Liver (tissue), 9 donors: ENCODE results near the gene CCDC60. TPM values are rescaled to one million over a fixed set of nuclear protein-coding genes. Genes with fewer than 3 reads are reported as not detected.

ENCODE experiments used
- DNase-seq: peaks from one replicate; pipeline ENCODE4 v3.0.0-alpha.2; 2017; ENCODE audit warnings: low spot score
- H3K27ac ChIP-seq, 2 donors: one replicate each; pipeline ENCODE4 v1.7.0; 2013; ENCODE audit warnings: inconsistent platforms in 2 of 2, low read length in 2 of 2, control low read depth in 1 of 2, low read depth in 1 of 2, mild to moderate bottlenecking in 1 of 2
- H3K27me3 ChIP-seq, 4 donors: one replicate each; pipeline versions ENCODE4 v1.6.1 to v1.7.0; 2013; ENCODE audit warnings: low read length in 3 of 4, inconsistent platforms in 1 of 4, mild to moderate bottlenecking in 1 of 4, moderate library complexity in 1 of 4; ENCODE audit not compliant: control insufficient read depth in 4 of 4, insufficient read depth in 4 of 4
- H3K36me3 ChIP-seq, 4 donors: one replicate each; pipeline versions ENCODE4 v1.6.1 to v1.7.0; 2013; ENCODE audit warnings: low read length in 3 of 4, mild to moderate bottlenecking in 3 of 4, low read depth in 1 of 4, moderate library complexity in 1 of 4; ENCODE audit not compliant: control insufficient read depth in 4 of 4, insufficient read depth in 3 of 4
- H3K4me1 ChIP-seq, 4 donors: one replicate each; pipeline versions ENCODE4 v1.6.1 to v1.7.0; 2013; ENCODE audit warnings: low read length in 3 of 4, mild to moderate bottlenecking in 3 of 4, moderate library complexity in 1 of 4; ENCODE audit not compliant: control insufficient read depth in 4 of 4, insufficient read depth in 4 of 4
- H3K4me3 ChIP-seq, 3 donors: one replicate each; pipeline versions ENCODE4 v1.6.1 to v1.7.0; 2013; ENCODE audit warnings: low read length in 3 of 3, control low read depth in 1 of 3, low read depth in 1 of 3, mild to moderate bottlenecking in 1 of 3
- H3K9ac ChIP-seq, 2 donors: one replicate each; pipeline ENCODE4 v1.7.0; 2013; ENCODE audit warnings: low read length in 2 of 2, mild to moderate bottlenecking in 2 of 2, moderate library complexity in 2 of 2, control low read depth in 1 of 2, low read depth in 1 of 2
- H3K9me3 ChIP-seq, 4 donors: one replicate each; pipeline versions ENCODE4 v1.6.1 to v1.7.0; 2013; ENCODE audit warnings: low read length in 3 of 4; ENCODE audit not compliant: control insufficient read depth in 4 of 4
- EGR1 ChIP-seq, 2 donors: IDR thresholded peaks; 2 replicates each; pipeline ENCODE4 v1.6.1; 2016 to 2018; ENCODE audit warnings: antibody characterized with exemption in 2 of 2, low read depth in 2 of 2
- FOXA1 ChIP-seq: IDR thresholded peaks from 2 replicates; pipeline ENCODE4 v1.6.1; 2016; ENCODE audit warnings: antibody characterized with exemption
- FOXA2 ChIP-seq: IDR thresholded peaks from 2 replicates; pipeline ENCODE4 v1.6.1; 2016; ENCODE audit warnings: antibody characterized with exemption
- JUND ChIP-seq, 2 donors: IDR thresholded peaks; 2 replicates each; pipeline ENCODE4 v1.6.1; 2016; ENCODE audit warnings: antibody characterized with exemption in 2 of 2
- RAD21 ChIP-seq, 2 donors: IDR thresholded peaks; 2 replicates each; pipeline ENCODE4 v1.6.1; 2016; ENCODE audit warnings: antibody characterized with exemption in 2 of 2, mild to moderate bottlenecking in 2 of 2
- TAF1 ChIP-seq: conservative IDR thresholded peaks from 2 replicates; pipeline ENCODE4 v1.6.1; 2016; ENCODE audit warnings: antibody characterized with exemption, mild to moderate bottlenecking
- YY1 ChIP-seq: IDR thresholded peaks from 2 replicates; pipeline ENCODE4 v1.6.1; 2016; ENCODE audit warnings: antibody characterized with exemption, mild to moderate bottlenecking
- WGBS: extraction: QIAGEN DNeasy Blood & Tissue Kit; methylation state at CpG from one replicate; pipeline ENCODE4 v1.1.7; 2013; 5-methylcytosine and 5-hydroxymethylcytosine counted together
- polyA plus RNA-seq, 2 donors: library from polyadenylated mRNA; stranded (reverse) in 1 of 2; unstranded in 1 of 2; fragments of 200-250 nt in 1 of 2; fragments of >200 nt in 1 of 2; fragmentation: Nextera tagmentation in 1 of 2; extraction: Ambion mirVana in 1 of 2; gene quantifications; one replicate each; pipeline versions ENCODE4 v1.2.1 to v1.2.3, GENCODE V29; 2013 to 2015
- total RNA-seq, 2 donors: library from RNA; depleted of rRNA; stranded (reverse); fragments of >200 nt; gene quantifications; one replicate each; pipeline ENCODE4 v1.2.3, GENCODE V29; 2014
- TF ChIP-seq, protein P1 (sequence below): IDR thresholded peaks from 2 replicates; pipeline ENCODE4 v1.6.1; 2016; ENCODE audit warnings: antibody characterized with exemption, mild to moderate bottlenecking
- TF ChIP-seq, protein P2 (sequence below): IDR thresholded peaks from 2 replicates; pipeline ENCODE4 v1.6.1; 2016; ENCODE audit warnings: antibody characterized with exemption
- TF ChIP-seq, protein P3 (sequence below): IDR thresholded peaks from 2 replicates; pipeline ENCODE4 v1.6.1; 2016; ENCODE audit warnings: antibody characterized with exemption
- TF ChIP-seq, protein P4 (sequence below): IDR thresholded peaks from 2 replicates; pipeline ENCODE4 v1.6.1; 2016; ENCODE audit warnings: antibody characterized with exemption
- TF ChIP-seq, protein P5 (sequence below): fragments of 150-350 bp; IDR thresholded peaks from 2 replicates; pipeline ENCODE4 v1.5.1; 2017; ENCODE audit warnings: improper control_type of control experiment, low read depth, low read length; ENCODE audit not compliant: missing input control
- donor health status: healthy.
- donor health status: healthy.
- donor health status: healthy.
- donor health status: healthy.
- donor health status: healthy.

CCDC60 gene
- total and polyA plus RNA-seq, 4 donors, result not detected

DNA sequence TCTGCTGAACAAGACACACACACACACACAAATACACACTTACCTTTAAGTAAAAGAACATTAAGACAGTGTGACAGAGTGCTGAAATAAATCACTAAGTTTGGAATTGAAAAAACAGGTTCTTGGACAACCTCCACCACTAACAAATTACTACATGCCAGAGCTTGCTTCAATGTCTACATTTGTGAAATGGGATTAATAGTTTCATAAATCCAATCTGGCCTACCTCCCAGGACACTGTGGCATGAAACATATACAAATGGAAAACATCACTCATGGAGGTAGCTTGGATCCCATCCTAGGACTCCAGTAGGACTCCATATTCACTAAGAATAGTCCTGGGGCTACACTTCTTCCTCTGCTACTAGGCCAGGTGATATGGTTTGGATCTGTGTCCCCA is 8.2 kb upstream of the CCDC60 start (continued):
- TF ChIP-seq, protein P1, sequence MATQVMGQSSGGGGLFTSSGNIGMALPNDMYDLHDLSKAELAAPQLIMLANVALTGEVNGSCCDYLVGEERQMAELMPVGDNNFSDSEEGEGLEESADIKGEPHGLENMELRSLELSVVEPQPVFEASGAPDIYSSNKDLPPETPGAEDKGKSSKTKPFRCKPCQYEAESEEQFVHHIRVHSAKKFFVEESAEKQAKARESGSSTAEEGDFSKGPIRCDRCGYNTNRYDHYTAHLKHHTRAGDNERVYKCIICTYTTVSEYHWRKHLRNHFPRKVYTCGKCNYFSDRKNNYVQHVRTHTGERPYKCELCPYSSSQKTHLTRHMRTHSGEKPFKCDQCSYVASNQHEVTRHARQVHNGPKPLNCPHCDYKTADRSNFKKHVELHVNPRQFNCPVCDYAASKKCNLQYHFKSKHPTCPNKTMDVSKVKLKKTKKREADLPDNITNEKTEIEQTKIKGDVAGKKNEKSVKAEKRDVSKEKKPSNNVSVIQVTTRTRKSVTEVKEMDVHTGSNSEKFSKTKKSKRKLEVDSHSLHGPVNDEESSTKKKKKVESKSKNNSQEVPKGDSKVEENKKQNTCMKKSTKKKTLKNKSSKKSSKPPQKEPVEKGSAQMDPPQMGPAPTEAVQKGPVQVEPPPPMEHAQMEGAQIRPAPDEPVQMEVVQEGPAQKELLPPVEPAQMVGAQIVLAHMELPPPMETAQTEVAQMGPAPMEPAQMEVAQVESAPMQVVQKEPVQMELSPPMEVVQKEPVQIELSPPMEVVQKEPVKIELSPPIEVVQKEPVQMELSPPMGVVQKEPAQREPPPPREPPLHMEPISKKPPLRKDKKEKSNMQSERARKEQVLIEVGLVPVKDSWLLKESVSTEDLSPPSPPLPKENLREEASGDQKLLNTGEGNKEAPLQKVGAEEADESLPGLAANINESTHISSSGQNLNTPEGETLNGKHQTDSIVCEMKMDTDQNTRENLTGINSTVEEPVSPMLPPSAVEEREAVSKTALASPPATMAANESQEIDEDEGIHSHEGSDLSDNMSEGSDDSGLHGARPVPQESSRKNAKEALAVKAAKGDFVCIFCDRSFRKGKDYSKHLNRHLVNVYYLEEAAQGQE, result no peak

DNA sequence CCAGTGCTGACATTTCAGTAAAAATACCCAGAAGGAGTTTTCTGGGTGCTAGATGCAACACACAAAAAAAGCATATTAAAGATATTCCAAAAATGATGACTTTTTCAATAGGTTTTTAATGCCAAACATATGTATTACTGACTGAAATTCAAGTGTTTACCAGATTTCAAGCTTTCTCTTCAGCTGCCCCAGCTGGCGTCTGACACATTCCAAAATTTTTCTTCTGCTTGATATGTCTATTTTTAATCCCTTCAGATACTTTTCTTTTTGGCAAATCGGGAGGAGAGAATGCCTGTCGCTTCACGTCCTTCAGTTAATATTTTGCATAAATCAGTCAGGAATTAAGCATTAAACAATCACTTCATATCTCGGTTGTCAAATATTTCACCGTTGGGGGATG is 7.1 kb upstream of the CCDC60 start:
- Histone ChIP-seq H3K4me3 (no peak overlapping the region), H3K36me3 (no peaks in the 10 kb centered on the region), H3K27me3 (peaks cover 0 to 5% (median 2%) of the 10 kb centered on the region in 4 donors), H3K4me1 (no peaks in the 10 kb centered on the region), H3K9ac (no peak overlapping the region), H3K9me3 (no peaks in the 10 kb centered on the region), H3K27ac (no peak overlapping the region)
- DNase-seq, result no peak
- WGBS, result 67% methylated on average over 6 of the region's 6 CpGs
- TF ChIP-seq YY1 (no peak), TAF1 (no peak), FOXA2 (no peak), RAD21 (IDR thresholded peaks at IDR 0.05) (no peak), JUND (IDR thresholded peaks at IDR 0.05) (no peak), EGR1 (IDR thresholded peaks at IDR 0.05; ENCODE audit: low read depth in 2 of 2) (no peak)
- TF ChIP-seq, protein P2, sequence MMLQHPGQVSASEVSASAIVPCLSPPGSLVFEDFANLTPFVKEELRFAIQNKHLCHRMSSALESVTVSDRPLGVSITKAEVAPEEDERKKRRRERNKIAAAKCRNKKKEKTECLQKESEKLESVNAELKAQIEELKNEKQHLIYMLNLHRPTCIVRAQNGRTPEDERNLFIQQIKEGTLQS, result no peak
- TF ChIP-seq, protein P1, result no peak
- TF ChIP-seq, protein P3, sequence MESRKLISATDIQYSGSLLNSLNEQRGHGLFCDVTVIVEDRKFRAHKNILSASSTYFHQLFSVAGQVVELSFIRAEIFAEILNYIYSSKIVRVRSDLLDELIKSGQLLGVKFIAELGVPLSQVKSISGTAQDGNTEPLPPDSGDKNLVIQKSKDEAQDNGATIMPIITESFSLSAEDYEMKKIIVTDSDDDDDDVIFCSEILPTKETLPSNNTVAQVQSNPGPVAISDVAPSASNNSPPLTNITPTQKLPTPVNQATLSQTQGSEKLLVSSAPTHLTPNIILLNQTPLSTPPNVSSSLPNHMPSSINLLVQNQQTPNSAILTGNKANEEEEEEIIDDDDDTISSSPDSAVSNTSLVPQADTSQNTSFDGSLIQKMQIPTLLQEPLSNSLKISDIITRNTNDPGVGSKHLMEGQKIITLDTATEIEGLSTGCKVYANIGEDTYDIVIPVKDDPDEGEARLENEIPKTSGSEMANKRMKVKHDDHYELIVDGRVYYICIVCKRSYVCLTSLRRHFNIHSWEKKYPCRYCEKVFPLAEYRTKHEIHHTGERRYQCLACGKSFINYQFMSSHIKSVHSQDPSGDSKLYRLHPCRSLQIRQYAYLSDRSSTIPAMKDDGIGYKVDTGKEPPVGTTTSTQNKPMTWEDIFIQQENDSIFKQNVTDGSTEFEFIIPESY, result no peak
- TF ChIP-seq, protein P4, sequence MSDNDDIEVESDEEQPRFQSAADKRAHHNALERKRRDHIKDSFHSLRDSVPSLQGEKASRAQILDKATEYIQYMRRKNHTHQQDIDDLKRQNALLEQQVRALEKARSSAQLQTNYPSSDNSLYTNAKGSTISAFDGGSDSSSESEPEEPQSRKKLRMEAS, result no peak

DNA sequence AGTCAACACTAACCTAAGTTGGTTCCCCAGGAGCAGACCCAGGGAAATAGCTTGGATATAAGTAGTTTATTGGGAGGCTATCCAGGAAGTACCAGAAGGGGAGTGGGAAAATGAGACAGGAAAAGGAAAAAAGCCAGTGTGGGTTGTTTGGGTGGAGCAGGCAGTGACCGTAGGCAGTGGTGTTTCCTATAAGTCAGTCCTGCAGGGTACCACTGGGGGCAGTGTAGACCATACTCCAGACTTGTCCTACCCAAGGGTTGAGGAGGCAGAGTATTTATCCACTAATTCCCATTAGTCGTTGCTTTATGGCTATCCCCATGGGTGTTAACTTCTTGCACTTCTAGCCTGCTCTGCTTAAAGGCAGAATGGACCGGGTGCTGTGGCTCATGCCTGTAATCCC is 6.4 kb upstream of the CCDC60 start:
- no peak overlapping the region for H3K27ac ChIP-seq
- no peaks in the 10 kb centered on the region for H3K9me3 ChIP-seq
- TF ChIP-seq, protein P5, sequence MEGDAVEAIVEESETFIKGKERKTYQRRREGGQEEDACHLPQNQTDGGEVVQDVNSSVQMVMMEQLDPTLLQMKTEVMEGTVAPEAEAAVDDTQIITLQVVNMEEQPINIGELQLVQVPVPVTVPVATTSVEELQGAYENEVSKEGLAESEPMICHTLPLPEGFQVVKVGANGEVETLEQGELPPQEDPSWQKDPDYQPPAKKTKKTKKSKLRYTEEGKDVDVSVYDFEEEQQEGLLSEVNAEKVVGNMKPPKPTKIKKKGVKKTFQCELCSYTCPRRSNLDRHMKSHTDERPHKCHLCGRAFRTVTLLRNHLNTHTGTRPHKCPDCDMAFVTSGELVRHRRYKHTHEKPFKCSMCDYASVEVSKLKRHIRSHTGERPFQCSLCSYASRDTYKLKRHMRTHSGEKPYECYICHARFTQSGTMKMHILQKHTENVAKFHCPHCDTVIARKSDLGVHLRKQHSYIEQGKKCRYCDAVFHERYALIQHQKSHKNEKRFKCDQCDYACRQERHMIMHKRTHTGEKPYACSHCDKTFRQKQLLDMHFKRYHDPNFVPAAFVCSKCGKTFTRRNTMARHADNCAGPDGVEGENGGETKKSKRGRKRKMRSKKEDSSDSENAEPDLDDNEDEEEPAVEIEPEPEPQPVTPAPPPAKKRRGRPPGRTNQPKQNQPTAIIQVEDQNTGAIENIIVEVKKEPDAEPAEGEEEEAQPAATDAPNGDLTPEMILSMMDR, result peak; percentile 27
- TF ChIP-seq FOXA1 (no peak), RAD21 (IDR thresholded peaks at IDR 0.05) (peak in 1 of 2 donors; percentile 65)
- WGBS, result 33% methylated on average over 3 of the region's 3 CpGs
- H3K4me3 ChIP-seq, result no peak overlapping the region
- DNase-seq, result no peak
- no peaks in the 10 kb centered on the region for H3K36me3 ChIP-seq
- H3K9ac ChIP-seq, result no peak overlapping the region
- peaks cover 0 to 6% (median 2%) of the 10 kb centered on the region in 4 donors for H3K27me3 ChIP-seq
- no peaks in the 10 kb centered on the region for H3K4me1 ChIP-seq
